HG03460 (cell line): ENCODE results near the gene KRT25.
"Not testable (repeated sequence)": the region's sequence is repeated elsewhere in the genome, so short reads cannot be mapped to it uniquely, and the experiment has no call there.

ENCODE experiments used
- ATAC-seq: cut with Tn5 transposase; IDR thresholded peaks from one replicate; pipeline ENCODE4 v1.9.1; 2021; ENCODE audit not compliant: unreplicated experiment

KRT25 gene

DNA sequence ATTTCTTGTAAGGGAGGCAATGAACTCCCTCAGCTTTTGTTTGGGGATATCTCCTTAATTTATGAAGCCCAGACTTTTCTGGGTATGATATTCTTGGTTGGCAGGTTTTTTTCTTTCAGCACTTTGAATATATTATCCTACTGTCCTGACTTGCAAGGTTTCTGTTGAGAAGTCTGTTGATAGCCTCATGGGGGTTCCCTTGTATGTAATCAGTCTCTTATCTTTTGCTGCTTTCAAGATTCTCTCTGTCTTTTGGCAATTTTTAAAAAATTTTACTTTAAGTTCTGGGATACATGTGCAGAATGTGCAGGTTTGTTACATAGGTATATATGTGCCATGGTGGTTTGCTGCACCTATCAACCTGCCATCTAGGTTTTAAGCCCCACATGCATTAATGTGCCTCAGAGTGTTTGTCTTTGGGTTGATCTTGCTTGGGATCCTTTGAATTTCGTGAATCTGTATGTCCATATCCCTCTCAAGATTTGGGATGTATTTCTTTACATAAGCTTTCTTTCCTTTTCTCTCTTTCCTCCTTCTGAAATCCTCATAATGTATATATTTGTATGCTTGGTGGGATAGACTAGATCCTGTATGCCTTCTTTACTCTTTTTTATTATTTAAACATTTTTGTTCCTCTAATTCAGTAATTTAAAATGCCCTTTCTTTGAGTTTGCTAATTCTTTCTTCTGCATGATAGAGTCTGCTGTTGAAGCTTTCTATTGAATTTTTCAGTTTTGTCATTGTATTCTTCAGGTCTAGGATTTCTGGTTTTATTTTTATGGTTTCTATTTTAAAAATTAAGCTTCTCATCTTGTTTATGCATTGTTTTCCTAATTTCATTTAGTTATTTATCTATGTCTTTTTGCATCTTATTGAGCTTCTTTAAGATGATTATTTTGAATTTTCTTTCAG, 5.2 kb upstream of the KRT25 start:
- no peak for ATAC-seq

DNA sequence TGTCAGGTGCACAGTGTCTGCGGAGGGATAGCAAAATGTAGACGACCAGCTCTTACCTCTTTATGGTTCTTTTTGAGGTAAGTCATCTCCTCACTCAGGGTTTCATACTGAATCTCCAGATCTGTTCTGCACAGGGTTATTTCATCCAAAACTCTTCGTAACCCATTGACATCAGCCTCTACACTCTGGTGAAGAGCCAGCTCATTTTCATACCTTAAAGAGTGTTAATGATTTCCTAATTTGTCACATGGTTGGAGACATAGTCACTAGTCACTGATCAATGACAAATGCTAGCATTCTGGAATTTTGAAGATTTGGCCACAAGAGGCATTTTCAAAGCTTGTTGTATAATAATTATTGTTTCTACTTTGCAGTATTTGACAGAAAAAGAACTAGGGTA, 1.3 kb downstream of the KRT25 start:
- no peak for ATAC-seq

DNA sequence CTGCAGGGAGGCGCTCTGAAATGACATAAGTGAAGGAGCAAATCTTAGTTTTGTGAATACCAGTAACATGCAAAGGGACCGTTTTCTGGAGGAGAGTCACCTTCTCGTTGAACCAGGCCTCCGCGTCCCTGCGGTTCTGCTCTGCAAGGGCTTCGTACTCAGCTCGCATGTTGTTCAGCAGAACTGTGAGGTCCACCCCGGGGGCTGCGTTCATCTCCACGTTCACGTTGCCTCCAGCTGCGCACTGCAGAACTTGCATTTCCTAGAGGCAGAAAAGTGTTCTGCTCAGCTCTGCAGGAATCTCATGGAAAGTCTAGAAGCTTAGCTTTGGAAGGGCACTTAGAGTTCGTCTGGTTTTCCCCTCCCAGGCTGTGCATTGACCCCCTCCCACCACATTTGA, 4.1 kb downstream of the KRT25 start:
- ATAC-seq: no peak

DNA sequence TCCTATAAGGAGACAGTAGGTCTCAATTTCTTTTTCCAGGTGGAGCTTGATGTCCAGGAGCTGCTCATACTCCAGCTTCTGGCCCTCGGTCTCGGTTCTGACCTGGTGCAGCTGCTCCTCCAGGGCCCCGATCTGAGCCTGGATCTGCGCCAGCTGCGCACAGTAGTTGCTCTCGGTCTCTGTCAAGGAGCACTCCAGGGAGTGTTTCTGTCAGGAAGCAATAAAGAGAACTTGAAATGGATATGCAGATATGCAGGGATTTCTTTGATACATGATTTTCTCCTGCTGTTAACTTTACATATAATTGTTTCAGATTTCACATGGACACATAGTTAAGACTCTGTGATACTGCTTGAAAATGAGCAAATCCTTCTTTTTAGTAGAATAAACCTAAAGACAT, 4.7 kb downstream of the KRT25 start:
- ATAC-seq: no peak

GRCh38 chr17:40748666-40749065, 6.5 kb downstream of the KRT25 start:
- not testable (repeated sequence) for ATAC-seq

- no peak for ATAC-seq
These were observed 16.6 kb downstream of the KRT25 start for GRCh38 chr17:40738553-40738952.

DNA sequence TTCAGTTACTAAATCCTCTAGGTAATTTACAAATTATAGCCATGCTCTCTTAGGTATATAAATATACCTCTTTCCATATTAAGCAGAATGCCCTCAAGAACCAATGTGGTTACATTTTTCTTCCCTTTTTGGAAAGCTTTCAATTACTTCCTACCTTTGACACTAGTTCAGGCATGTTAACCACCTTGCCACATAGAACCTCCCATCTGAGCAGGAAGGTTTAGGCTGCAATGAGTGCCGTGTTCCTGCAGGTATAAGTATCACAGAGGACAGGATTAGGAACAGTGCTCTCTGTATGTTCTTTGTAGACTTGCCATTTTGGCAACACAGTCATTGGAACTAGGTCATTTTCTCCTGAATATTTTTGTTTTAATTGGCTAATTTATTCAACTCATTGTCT, 20.1 kb downstream of the KRT25 start:
- no peak for ATAC-seq

DNA sequence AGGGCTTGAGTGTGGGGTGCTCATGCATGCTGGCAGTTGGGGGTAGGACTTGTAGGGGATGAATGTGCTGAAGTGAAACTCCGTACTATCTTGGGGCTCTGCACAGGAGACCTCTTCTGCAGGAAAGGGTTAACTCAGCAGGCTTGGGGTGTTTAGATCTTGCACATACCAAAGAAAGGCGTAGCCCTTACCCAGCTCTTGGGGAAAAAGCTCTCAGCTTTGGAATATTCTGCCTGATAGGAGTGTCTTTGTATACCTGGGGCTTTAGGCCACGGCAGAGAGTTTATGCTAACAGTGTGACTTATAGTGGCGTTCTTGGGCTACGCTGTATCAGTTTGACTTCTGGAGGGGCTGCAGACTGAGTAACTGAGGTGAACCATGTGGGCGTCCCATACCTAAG, 21.1 kb downstream of the KRT25 start:
- ATAC-seq: no peak

GRCh38 chr17:40730970-40731369, 24.2 kb downstream of the KRT25 start:
- no peak for ATAC-seq

DNA sequence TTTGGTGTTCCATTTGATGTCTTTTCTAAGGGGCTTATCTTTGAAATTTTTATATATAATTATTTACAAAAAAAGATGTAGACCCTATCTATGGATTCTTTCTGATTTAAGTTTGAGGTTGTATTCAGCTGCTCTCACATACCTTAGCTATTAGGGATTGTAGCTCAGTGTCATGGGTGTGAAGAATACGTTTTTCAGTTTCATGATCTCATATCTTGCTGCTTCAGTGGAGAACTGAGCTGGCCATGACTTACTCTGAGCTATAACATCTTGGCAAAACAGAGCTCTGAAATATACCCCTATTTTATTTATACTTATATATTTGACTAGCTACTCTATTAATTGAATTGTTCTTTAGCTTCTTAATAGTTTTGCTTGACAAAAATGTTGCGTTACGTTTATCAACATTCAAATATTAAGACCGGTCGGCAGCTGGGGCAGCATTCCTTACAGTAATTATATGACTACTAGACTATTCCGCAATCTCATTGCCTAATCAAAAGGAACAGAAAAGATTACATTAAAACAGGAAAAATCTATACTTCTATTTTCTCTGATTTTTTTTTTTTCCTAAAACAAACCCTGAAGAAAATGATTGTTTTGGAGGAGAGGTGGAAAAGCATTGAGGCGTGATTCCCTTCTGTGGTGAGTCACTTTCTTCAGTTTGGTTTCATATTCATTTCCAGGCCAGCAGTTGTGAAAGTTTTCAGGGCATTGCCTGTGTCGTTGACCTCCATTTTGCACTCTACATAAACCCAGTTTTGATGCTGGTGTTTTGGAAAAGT, 27.5 kb downstream of the KRT25 start:
- ATAC-seq: no peak

DNA sequence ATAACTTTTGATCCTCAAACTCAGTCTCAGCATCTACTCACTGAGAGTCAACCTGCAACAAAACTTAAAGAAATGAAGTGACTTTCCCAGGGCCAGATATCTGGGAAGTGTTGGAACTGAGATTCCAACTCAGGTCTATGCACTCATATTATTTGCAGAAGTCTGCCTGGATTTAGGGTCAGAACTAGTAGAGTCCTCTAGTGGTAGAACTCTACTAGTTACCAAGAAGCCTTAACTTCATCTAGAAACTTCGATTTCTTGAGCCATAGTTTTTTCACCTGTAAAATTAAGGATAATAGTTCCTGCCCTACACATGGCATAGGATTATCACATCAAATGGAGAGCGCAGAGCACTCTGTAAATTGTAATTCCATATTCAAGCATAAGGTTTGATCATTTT, 28.2 kb downstream of the KRT25 start:
- no peak for ATAC-seq

DNA sequence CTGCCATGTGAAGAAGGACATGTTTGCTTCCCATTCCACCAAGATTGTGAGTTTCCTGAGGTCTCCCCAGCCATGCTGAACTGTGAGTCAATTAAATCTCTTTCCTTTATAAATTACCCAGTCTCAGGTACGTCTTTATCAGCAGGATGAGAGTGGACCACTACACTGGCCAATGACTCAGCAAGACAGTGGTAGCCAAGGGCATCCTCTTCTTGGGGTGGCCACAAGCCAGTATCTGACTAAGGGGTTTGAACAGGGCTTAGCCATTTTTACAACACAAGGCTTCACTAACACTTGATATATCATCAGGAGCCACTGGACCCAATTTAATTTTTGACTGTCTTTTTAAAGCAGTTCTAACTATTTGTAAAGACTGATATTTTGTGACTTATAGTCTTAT, 30.5 kb downstream of the KRT25 start:
- ATAC-seq: no peak

DNA sequence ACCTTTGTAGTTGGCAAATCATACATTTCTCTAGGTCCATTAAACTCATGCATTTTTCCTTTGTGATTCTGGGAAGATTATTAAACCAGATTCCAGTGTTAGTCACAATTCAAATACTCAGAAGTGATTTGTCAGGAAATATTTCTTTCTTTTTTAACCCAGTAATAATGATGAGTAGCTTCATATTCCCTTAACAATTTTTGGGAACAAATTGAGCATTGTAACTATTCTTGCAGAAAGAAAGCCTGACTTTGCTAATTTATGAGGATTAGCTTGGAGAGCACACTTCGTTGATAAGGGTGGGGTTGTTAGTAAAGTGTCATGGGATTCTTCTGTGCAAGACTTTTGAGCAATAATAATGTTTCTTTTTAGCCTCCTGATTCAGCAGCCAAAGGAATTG, 32.9 kb downstream of the KRT25 start:
- no peak for ATAC-seq

DNA sequence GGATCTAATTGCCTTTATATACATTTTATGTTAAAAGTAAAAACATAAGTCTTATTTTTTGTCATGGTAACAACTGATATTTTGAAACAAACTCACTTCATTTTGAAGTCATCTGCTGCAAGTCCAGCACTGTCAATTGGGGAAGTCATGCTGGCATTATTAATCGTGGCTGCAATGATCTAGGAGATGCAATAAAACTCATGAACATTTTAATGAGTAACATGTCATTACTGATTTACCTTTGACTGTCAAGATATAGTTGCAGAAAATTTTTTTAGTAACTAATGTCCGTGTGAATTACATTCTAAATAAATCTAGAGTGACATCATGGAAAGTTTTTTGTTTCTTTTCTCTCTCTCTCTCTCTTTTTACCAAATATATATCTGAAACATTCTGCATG, 34.2 kb downstream of the KRT25 start:
- ATAC-seq: no peak

DNA sequence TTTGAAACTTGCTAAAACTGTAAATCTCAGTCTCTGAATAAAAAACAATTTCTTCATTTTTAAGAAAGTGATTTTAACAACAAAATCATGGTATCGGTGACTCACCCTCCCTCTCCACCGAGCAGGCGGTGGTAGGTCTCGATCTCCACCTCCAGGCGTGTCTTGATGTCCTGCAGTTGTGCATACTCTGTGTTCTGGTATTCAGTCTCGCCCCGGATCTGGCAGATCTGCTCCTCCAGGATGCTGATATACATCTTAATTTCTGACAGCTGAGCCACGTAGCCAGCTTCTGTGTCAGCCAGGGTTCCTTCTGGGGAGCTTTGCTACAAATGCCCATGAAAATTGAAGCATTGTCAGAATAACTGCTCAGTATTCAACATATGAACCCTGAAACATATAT, 36.2 kb downstream of the KRT25 start:
- ATAC-seq: no peak

DNA sequence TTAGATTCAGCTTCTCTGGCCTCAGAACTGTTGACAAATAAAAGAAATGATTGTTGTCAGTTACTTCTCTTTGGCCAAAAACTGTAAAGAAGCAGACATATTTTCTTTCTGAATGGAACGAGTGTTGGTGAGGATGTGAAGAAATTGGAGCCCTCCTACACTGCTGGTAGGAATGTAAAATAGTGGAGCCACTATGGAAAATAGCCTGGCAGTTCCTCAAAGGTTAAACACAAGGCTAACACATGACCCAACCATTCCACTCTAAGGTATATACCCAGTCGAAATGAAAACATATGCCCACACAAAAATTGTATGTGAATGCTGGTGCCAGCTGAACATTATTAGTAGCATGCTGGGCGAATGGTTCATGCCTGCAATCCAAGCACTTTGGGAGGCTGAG, 37.4 kb downstream of the KRT25 start:
- no peak for ATAC-seq

GRCh38 chr17:40714473-40714872, 40.7 kb downstream of the KRT25 start:
- no peak for ATAC-seq

DNA sequence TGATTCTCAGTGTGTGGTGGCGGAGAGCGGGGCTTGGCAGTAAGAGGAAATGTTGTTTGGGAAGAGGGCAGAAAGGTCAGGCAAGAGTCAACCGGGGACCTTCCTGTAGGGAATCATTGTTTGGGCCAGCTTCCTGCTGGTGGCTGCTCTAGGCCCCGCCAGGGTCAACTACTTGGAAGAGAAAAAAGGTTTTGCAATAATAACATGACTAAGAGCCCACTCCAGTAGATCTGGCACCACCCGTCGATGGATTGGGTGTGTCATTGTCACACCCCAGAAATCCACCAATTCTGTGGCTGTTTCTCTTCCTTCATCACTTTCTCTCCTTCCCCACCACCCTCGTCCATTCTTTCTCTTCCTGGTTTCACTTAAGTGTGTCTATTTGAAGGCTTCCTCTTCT, 47.4 kb downstream of the KRT25 start:
- no peak for ATAC-seq

DNA sequence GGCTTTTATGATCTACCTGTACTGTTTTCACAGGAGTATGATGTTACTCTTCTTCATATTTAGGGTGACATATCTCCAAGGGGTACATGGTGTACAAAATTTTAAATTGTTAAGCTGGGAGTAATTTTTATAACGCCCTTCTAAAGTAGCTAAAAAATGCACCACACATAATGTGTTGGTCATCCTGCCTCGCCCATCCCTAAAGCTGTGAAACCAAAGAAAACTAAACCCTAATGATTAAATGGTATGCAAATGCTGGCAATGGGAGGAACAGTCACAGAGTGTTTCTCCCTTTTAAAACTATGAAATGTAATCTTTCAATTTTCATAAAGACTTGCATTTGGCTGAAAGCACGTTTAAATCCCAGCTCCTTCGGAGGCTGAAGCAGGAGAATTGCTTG, 49.5 kb downstream of the KRT25 start:
- ATAC-seq: no peak

GRCh38 chr17:40703652-40704051, 51.5 kb downstream of the KRT25 start, which contains the start of gene KRT24:
TSS of gene KRT24 (minus strand) at chr17:40703752. CDS start at chr17:40703693, 59 bp downstream.
- ATAC-seq: no peak

GRCh38 chr17:40702271-40702670, 52.9 kb downstream of the KRT25 start:
- no peak for ATAC-seq

DNA sequence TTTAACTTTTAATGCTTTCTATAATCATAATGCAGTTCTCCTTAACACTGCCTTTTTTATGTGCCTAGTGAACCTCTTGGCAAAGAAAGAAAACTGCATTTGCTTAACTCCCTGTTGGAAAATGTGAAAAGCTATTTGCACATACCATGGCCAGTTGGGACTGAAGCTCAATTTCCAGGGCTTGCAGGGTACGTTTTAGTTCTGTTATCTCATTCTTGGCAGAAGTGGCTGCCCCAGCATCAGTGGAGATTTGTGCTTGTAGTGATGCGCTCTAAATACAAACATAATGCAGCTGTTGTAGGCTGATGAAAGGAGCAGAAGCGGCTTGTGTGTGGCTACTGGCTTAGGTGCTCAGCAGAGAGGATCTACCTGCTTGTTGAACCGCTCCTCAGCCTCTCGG, 55.3 kb downstream of the KRT25 start:
- ATAC-seq: no peak
